Effector CD4-positive, alpha-beta T cell (primary cell): ENCODE results near the gene MTNR1A. TPM values are rescaled to one million over a fixed set of nuclear protein-coding genes. Genes with fewer than 3 reads are reported as not detected.

Source experiments
- DNase-seq: peaks from one replicate; pipeline ENCODE4 v3.0.0-alpha.2; 2020
- total RNA-seq: gene quantifications from one replicate; lab custom pipeline; 2026; lab: John Stamatoyannopoulos, UW

The MTNR1A gene
- not detected for total RNA-seq

- DNase-seq, result no peak
Measured at GRCh38 chr4:186554914-186555827, at the start of gene MTNR1A. Gene MTNR1A (minus strand): TSS chr4:186555567. CDS start chr4:186555365, 202 bp downstream.

- DNase-seq, result no peak
Measured at GRCh38 chr4:186604124-186604807, 48.9 kb upstream of the MTNR1A start.

GRCh38 chr4:186602978-186603377, 47.6 kb upstream of the MTNR1A start:
- DNase-seq, result no peak

GRCh38 chr4:186599483-186599882, 44.1 kb upstream of the MTNR1A start:
- DNase-seq, result no peak

- no peak for DNase-seq
Measured at GRCh38 chr4:186598686-186599085, 43.3 kb upstream of the MTNR1A start.

GRCh38 chr4:186596850-186597390, 41.6 kb upstream of the MTNR1A start:
- no peak for DNase-seq

- no peak for DNase-seq
Measured at GRCh38 chr4:186596346-186596745, 41.0 kb upstream of the MTNR1A start.

GRCh38 chr4:186593587-186593973, 38.2 kb upstream of the MTNR1A start:
- no peak for DNase-seq

GRCh38 chr4:186592966-186593586, 37.7 kb upstream of the MTNR1A start:
- no peak for DNase-seq

GRCh38 chr4:186592445-186592844, 37.1 kb upstream of the MTNR1A start:
- DNase-seq, result no peak

- no peak for DNase-seq
Measured at GRCh38 chr4:186591651-186592050, 36.3 kb upstream of the MTNR1A start.

GRCh38 chr4:186588503-186588902, 33.1 kb upstream of the MTNR1A start:
- DNase-seq, result no peak

GRCh38 chr4:186587416-186588018, 32.1 kb upstream of the MTNR1A start:
- peak; percentile 49 for DNase-seq

- DNase-seq, result no peak
Measured at GRCh38 chr4:186586205-186586604, 30.8 kb upstream of the MTNR1A start.

- no peak for DNase-seq
Measured at GRCh38 chr4:186584912-186585311, 29.5 kb upstream of the MTNR1A start.

- no peak for DNase-seq
Measured at GRCh38 chr4:186581421-186581820, 26.1 kb upstream of the MTNR1A start.

GRCh38 chr4:186580669-186581068, 25.3 kb upstream of the MTNR1A start:
- DNase-seq, result no peak

- no peak for DNase-seq
Measured at GRCh38 chr4:186570193-186570996, 15.0 kb upstream of the MTNR1A start.

GRCh38 chr4:186569533-186570192, 14.3 kb upstream of the MTNR1A start:
- DNase-seq, result no peak

GRCh38 chr4:186566068-186566467, 10.7 kb upstream of the MTNR1A start:
- DNase-seq, result no peak

GRCh38 chr4:186563761-186564160, 8.4 kb upstream of the MTNR1A start:
- DNase-seq, result no peak
